ENCODE data around the gene PRPS1.

Gene PRPS1

GRCh38 chrX:107674480-107675364 lies 46.4 kb downstream of the PRPS1 start (continued):
- peak; percentile 89 for TF ChIP-seq PRDM4 (tag by site-specific recombination; IDR thresholded peaks at IDR 0.05)
- 0 out of 2 replicates have a peak, but pooled peaks have one; percentile 45 for TF ChIP-seq ZNF580 (tag by site-specific recombination; IDR thresholded peaks at IDR 0.05)
- TF ChIP-seq RBAK (tag by site-specific recombination; IDR thresholded peaks at IDR 0.05): no peak
- TF ChIP-seq PRDM10 (tag by site-specific recombination; IDR thresholded peaks at IDR 0.05): peak; percentile 58; the same call in 1 of the 2 replicates
- TF ChIP-seq SP2 (tag by site-specific recombination; IDR thresholded peaks at IDR 0.05): peak; percentile 74
- TF ChIP-seq ZBTB8A (tag by site-specific recombination; IDR thresholded peaks at IDR 0.05): no peak
- no peak for TF ChIP-seq HIC1 (tag by site-specific recombination; IDR thresholded peaks at IDR 0.05)
- TF ChIP-seq ZNF488 (tag by site-specific recombination; IDR thresholded peaks at IDR 0.05): no peak

- Histone ChIP-seq H3K4me1 (ENCODE audit: control insufficient read depth, insufficient read depth, low read length) (peaks cover 18% of the 10 kb centered on the region), H3K9me3 (ENCODE audit: control insufficient read depth, insufficient read depth, low read depth, low read length) (no peaks in the 10 kb centered on the region), H3K27ac (ENCODE audit: extremely low read depth, low read depth, low read length) (no peak overlapping the region; the same call in 1 of the 2 replicates), H3K36me3 (ENCODE audit: control insufficient read depth in 2 of 2, insufficient read depth in 1 of 2, low read length in 2 of 2) (no peaks in the 10 kb centered on the region), H3K4me3 (ENCODE audit: low read depth, low read length) (no peak overlapping the region)
- CTCF ChIA-PET: interaction anchor here (1.2 to 8.5 kb wide), 3 partner anchors 14 to 105 kb away, joined by 3 to 161 read pairs (median 28); no protein-coding TSS in a partner anchor
- TF ChIP-seq ZSCAN30 (tag by site-specific recombination; IDR thresholded peaks at IDR 0.05): 0 out of 2 replicates have a peak, but pooled peaks have one; percentile 29
- TF ChIP-seq ZNF48 (tag by site-specific recombination; IDR thresholded peaks at IDR 0.05): no peak
- POLR2A ChIA-PET: interaction anchor here (2.3 to 4.9 kb wide), 2 partner anchors 12 to 41 kb away, joined by 5 to 31 read pairs; no protein-coding TSS in a partner anchor
Observed at GRCh38 chrX:107675365-107675654, 47.0 kb downstream of the PRPS1 start.

All from HEK293 (cell line).